Motor neuron (in vitro differentiated cells): Measurements from ENCODE around the gene NRG2. TPM values are rescaled to one million over a fixed set of nuclear protein-coding genes. Genes with fewer than 3 reads are reported as not detected.

ENCODE experiments used
- ATAC-seq, 8 experiments: fragments of 200-7000 bp; cut with Tn5 transposase; replicated peaks in 6 of 8; 2 replicates each; pipeline ENCODE4 v1.8.0; 2021; ENCODE audit warnings: mild to moderate bottlenecking in 8 of 8, moderate library complexity in 8 of 8
- H3K27ac ChIP-seq, 2 donors: fragments of 250-450 bp; sonication (Bioruptor Pico); 2 replicates each; pipeline ENCODE4 v1.9.0; 2021; ENCODE audit warnings: antibody characterized with exemption in 2 of 2, mild to moderate bottlenecking in 2 of 2, moderate library complexity in 1 of 2
- H3K4me1 ChIP-seq, 2 donors: fragments of 250-450 bp; sonication (Bioruptor Pico); replicated peaks in 1 of 2; 2 replicates each; pipeline ENCODE4 v1.6.1; 2021; ENCODE audit warnings: antibody characterized with exemption in 2 of 2, mild to moderate bottlenecking in 2 of 2, moderate library complexity in 1 of 2
- H3K4me3 ChIP-seq, 5 donors: fragments of 250-450 bp; sonication (Bioruptor Pico); 2 replicates each; pipeline ENCODE4 v1.9.0; 2021; ENCODE audit warnings: antibody characterized with exemption in 5 of 5, mild to moderate bottlenecking in 5 of 5, moderate library complexity in 4 of 5
- WGBS, 10 experiments: fragments of 450-650 bp; shearing (Covaris generic); methylation state at CpG; one replicate each; pipeline ENCODE4 v1.0.0; 2022; 5-methylcytosine and 5-hydroxymethylcytosine counted together
- in situ Hi-C, 9 experiments: fragments of 400-800 bp; cut with MboI; loops; one replicate each; pipeline ENCODE4 v1.15.0; 2021; ENCODE audit warnings: low sequenced_read_pairs in 9 of 9, low pct_unique_long_range_greater_than_20kb in 2 of 9; ENCODE audit not compliant: unreplicated experiment in 9 of 9
- total RNA-seq, 8 experiments: library from RNA; unstranded; fragments of 300-600 nt; gene quantifications; 2 replicates each; pipeline versions ENCODE4 v1.2.3 to v1.2.4, GENCODE V29; 2022

NRG2 gene
- total RNA-seq, 8 experiments from 2014 or later: 0.28 to 1.8 (median 0.71) TPM; not detected in 1

DNA sequence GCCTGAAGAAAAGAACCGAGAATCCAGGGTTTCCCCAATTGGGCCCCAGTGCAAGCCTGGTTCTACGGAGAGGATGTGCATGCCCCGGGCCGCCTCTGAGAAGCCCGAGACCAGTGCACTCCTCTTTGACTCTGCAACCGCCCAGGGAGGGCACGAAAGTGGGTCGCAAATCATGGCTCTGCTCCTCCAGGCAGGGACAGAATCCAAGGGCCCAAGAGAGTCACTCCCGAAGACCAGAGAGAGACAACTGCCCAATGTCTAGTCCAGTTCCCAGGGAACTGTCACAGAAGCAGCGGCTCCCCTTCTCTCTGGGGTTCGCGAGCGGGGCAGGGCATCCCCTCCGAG lies 139.7 kb downstream of the NRG2 start:
- 0 to 27% (median 7%) methylated on average over 1 to 8 of the region's 14 CpGs; no CpG with 5 or more reads in 3 of the 10 experiments for WGBS, 10 experiments
- peak in 2 of 8 experiments; percentile 4 to 11 for ATAC-seq
- Histone ChIP-seq H3K27ac (no peak overlapping the region), H3K4me1 (peaks cover 0 to 8% of the 10 kb centered on the region in 2 donors), H3K4me3 (peak overlapping the region; percentile 33 to 45 (median 38))
- in situ Hi-C loops: no loop called here

DNA sequence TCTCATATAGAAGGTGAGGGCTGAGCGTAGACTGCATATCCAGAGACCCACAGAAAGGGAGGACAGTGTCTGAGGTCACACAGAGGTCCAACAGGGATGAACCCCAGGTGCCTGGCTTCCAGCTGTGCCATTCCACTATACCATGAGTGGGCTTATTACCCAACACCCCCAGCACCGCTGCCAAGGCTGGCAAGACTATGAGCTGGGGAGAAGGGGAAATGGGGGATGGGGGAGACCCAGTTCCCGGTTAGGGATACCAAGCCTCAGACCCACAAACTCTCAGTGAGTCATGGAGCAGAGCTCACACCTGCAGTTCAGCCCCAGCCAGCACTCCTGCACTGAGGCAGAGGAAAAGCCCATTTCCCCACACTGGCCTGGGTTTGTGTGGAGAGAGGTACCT lies 141.1 kb downstream of the NRG2 start:
- 80% methylated on average over 1 of the region's 3 CpGs; no CpG with 5 or more reads in 7 of the 10 experiments for WGBS, 10 experiments
- H3K4me1 ChIP-seq: peaks cover 0 to 8% of the 10 kb centered on the region in 2 donors
- in situ Hi-C loops: no loop called here
- no peak for ATAC-seq
- no peak overlapping the region for H3K4me3 ChIP-seq
- no peak overlapping the region for H3K27ac ChIP-seq

DNA sequence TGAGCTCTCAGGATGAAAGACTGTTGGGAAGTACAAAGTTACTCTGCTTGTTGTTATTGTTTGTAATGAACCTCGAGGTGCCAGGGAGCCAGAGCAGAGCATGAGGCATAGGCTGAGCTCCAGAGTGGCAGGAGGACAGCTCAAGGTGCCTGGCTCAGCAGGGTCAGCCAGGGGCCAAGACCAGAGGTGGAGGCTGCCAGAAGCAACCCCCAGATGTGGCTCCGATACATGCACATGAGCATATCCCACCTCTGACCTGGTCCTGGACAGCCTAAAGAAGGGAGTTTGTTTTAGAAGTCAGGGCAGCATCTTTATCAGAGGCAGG lies 141.9 kb downstream of the NRG2 start:
- Histone ChIP-seq H3K27ac (no peak overlapping the region), H3K4me1 (peaks cover 0 to 8% of the 10 kb centered on the region in 2 donors), H3K4me3 (no peak overlapping the region)
- in situ Hi-C loops: no loop called here
- 0 to 20% (median 0%) methylated on average over 1 of the region's 2 CpGs; no CpG with 5 or more reads in 7 of the 10 experiments for WGBS, 10 experiments
- no peak for ATAC-seq

DNA sequence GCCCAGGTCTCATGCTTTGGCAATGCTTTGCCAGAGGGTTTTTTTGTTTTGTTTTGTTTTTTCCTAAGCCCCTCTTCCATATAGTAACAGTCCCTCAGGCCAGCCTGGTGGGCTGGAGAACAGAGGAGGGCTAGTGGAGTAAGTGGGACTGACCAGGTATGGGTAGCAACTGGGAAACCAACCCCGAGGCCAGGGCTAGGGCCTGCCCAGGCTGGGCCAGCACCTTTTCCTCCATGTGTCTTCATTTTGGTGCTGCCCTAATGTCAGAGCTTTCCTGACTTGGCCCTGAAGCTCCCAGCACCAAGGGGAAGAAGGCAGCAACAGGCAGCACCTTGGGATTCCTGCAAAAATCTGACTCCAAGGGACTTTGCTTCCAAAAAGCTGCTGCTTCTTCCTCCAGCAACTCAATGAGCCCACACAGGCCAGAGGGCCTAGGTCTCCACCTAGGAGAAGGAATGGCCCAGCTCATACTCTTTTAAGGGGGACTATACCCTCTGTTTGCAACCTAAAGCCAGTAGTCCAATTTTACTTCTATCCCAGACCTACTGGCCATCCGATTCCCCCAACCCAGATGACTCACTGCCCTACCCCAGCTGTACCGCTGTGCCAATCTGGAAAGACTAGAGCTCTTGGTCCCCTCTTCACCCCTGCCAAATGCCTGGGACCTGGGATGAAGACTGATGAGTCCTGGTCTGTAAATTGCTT lies 142.4 kb downstream of the NRG2 start:
- in situ Hi-C loops: no loop called here
- Histone ChIP-seq H3K27ac (no peak overlapping the region), H3K4me3 (no peak overlapping the region), H3K4me1 (peaks cover 0 to 8% of the 10 kb centered on the region in 2 donors)
- no peak for ATAC-seq
- 14 to 77% (median 34%) methylated on average over 1 to 2 of the region's 3 CpGs; no CpG with 5 or more reads in 4 of the 10 experiments for WGBS, 10 experiments

GRCh38 chr5:139898981-139899380 lies 144.1 kb downstream of the NRG2 start:
- WGBS, 10 experiments: 10 to 80% (median 48%) methylated on average over 1 to 2 of the region's 2 CpGs; no CpG with 5 or more reads in 7 of the 10 experiments
- in situ Hi-C loops: loop anchor here in 1 of 9 experiments (25.0 kb wide), 1 partner anchor 112 kb away; the partner anchor contains the start of gene PSD2

GRCh38 chr5:139897982-139898381 lies 145.1 kb downstream of the NRG2 start:
- no peak for ATAC-seq

More at GRCh38 chr5:139898981-139899380, 144.1 kb downstream of the NRG2 start:
- H3K4me1 ChIP-seq: peaks cover 0 to 5% of the 10 kb centered on the region in 2 donors
- no peak overlapping the region for H3K27ac ChIP-seq
- no peak for ATAC-seq
- no peak overlapping the region for H3K4me3 ChIP-seq

DNA sequence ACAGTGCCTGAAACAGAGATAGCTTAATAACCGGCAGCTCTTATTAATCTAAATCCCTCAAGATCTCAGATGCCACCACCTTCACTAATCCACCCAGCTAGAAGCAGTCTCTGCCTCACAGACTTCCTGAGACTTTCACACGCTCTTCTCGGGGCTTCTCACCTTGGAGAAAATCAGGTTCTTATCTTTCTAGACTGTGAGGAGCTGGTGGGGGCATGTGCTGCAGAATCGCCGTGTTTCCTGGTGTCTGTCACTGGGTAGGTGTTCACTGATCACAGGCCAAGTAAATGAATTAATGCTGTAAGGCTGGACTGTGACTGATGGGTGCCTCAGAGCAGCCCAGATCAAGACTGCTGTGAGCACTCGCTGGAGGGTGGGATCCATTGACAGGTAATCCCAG lies 145.8 kb downstream of the NRG2 start:
- no peak for ATAC-seq
- H3K4me1 ChIP-seq: no peaks in the 10 kb centered on the region
- WGBS, 10 experiments: 69 to 100% (median 86%) methylated on average over 1 to 4 of the region's 6 CpGs; no CpG with 5 or more reads in 5 of the 10 experiments
- in situ Hi-C loops: loop anchor here in 1 of 9 experiments (25.0 kb wide), 1 partner anchor 110 kb away; the partner anchor contains the start of gene PSD2
- no peak overlapping the region for H3K27ac ChIP-seq
- H3K4me3 ChIP-seq: no peak overlapping the region

More at GRCh38 chr5:139897982-139898381, 145.1 kb downstream of the NRG2 start:
- H3K4me3 ChIP-seq: no peak overlapping the region
- H3K27ac ChIP-seq: no peak overlapping the region
- in situ Hi-C loops: loop anchor here in 1 of 9 experiments (25.0 kb wide), 1 partner anchor 111 kb away; the partner anchor contains the start of gene PSD2
- 33 to 82% (median 75%) methylated on average over 1 to 6 of the region's 6 CpGs; no CpG with 5 or more reads in 4 of the 10 experiments for WGBS, 10 experiments
- H3K4me1 ChIP-seq: no peaks in the 10 kb centered on the region

DNA sequence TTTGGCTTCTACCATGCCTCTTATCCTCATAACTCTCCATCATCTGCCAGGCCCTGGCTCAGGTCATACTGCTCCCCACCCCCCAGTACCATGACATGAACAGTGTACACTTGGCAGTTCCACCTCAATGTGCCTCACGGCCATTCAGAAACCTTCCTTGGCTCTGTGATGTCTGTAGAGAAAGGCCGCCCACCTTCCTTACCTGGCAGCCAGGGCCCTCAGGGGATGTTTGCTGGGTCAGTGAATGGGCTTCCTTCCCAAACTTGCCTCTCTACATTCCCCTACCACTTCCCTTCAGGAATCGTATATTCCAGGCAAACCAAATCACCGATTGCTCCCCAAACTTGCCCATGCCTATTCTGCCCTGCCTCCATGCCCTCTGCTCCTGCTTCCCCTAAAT lies 146.4 kb downstream of the NRG2 start:
- in situ Hi-C loops: loop anchor here in 1 of 9 experiments (25.0 kb wide), 1 partner anchor 109 kb away; the partner anchor contains the start of gene PSD2
- WGBS, 10 experiments: 0 to 100% (median 75%) methylated on average over 1 to 4 of the region's 4 CpGs; no CpG with 5 or more reads in 3 of the 10 experiments
- H3K4me1 ChIP-seq: no peaks in the 10 kb centered on the region
- H3K27ac ChIP-seq: no peak overlapping the region
- no peak overlapping the region for H3K4me3 ChIP-seq
- ATAC-seq: no peak

GRCh38 chr5:139895647-139896046 lies 147.5 kb downstream of the NRG2 start:
- 11 to 80% (median 18%) methylated on average over 1 to 2 of the region's 2 CpGs; no CpG with 5 or more reads in 6 of the 10 experiments for WGBS, 10 experiments
- H3K4me3 ChIP-seq: no peak overlapping the region
- no peak for ATAC-seq
- in situ Hi-C loops: loop anchor here in 1 of 9 experiments (25.0 kb wide), 1 partner anchor 108 kb away; the partner anchor contains the start of gene PSD2
- H3K27ac ChIP-seq: no peak overlapping the region
- no peaks in the 10 kb centered on the region for H3K4me1 ChIP-seq

GRCh38 chr5:139895046-139895445 lies 148.1 kb downstream of the NRG2 start:
- H3K4me1 ChIP-seq: no peaks in the 10 kb centered on the region
- ATAC-seq: no peak
- 40% methylated on average over 1 of the region's 5 CpGs; no CpG with 5 or more reads in 9 of the 10 experiments for WGBS, 10 experiments
- no peak overlapping the region for H3K4me3 ChIP-seq
- no peak overlapping the region for H3K27ac ChIP-seq
- in situ Hi-C loops: loop anchor here in 1 of 9 experiments (25.0 kb wide), 1 partner anchor 108 kb away; the partner anchor contains the start of gene PSD2

DNA sequence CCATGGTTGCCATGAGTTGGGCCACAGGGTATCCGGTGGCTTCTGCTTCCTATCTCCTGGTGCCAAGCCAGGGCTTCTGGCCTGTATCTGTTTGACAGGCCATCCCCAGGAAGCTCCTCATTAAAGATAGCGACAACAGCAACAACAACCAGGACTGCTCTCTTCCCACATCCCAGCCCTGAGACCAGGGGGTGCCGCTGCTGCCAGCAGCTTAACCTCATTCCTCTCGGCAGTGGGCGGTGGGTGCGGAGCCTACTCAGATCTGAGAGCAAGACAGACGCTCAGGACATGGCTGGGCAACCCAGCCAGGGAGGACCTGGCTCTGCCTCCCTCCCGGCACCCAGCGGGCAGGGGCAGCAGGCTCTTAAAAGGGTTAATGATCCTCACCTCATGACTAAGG lies 149.2 kb downstream of the NRG2 start:
- in situ Hi-C loops: loop anchor here in 1 of 9 experiments (25.0 kb wide), 1 partner anchor 107 kb away; the partner anchor contains the start of gene PSD2
- Histone ChIP-seq H3K27ac (no peak overlapping the region), H3K4me3 (no peak overlapping the region), H3K4me1 (no peaks in the 10 kb centered on the region)
- 0 to 100% (median 86%) methylated on average over 1 to 6 of the region's 9 CpGs; no CpG with 5 or more reads in 3 of the 10 experiments for WGBS, 10 experiments
- ATAC-seq: no peak

- ATAC-seq: no peak
- Histone ChIP-seq H3K27ac (no peak overlapping the region), H3K4me1 (no peaks in the 10 kb centered on the region), H3K4me3 (no peak overlapping the region)
- in situ Hi-C loops: loop anchor here in 1 of 9 experiments (25.0 kb wide), 1 partner anchor 102 kb away; the partner anchor contains the start of gene PSD2
- 54 to 93% (median 90%) methylated on average over 2 of the region's 2 CpGs; no CpG with 5 or more reads in 5 of the 10 experiments for WGBS, 10 experiments
Observed at GRCh38 chr5:139889410-139889809, 153.7 kb downstream of the NRG2 start.

DNA sequence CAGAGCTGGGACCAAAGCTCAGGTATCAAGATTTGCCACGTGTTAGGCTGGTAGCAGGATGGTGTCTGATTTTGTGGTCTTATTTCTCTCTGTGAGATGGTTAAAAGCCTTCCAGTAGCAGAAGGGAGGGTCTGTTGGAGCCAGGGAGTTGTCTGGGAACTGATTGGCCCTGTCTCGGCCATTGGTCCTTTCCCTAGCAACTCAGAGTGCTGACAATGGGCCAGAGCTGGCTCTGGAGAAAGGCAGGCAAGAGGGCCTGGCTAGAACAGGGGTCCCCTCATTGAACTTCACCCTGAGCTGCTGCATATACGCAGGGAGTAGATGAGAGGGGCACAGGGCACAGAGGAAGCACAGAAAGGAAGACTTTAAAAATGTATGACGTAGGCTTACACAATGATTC lies 154.7 kb downstream of the NRG2 start:
- Histone ChIP-seq H3K4me3 (no peak overlapping the region), H3K4me1 (peaks cover 3% of the 10 kb centered on the region in 2 donors), H3K27ac (no peak overlapping the region)
- peak in 1 of 8 experiments; percentile 64 for ATAC-seq
- in situ Hi-C loops: loop anchor here in 1 of 9 experiments (25.0 kb wide), 1 partner anchor 101 kb away; the partner anchor contains the start of gene PSD2
- 25 to 100% (median 51%) methylated on average over 1 to 4 of the region's 4 CpGs; no CpG with 5 or more reads in 1 of the 10 experiments for WGBS, 10 experiments
